Natural killer cell (primary cell): ENCODE measurements around the gene C1QL1. TPM values are rescaled to one million over a fixed set of nuclear protein-coding genes. Genes with fewer than 3 reads are reported as not detected.
A peak's percentile ranks its signal among the peaks of the same experiment; 100 is the strongest.

Source experiments
- ATAC-seq, 3 donors: fragments of 150-1000 bp in 2 of 3; fragments of 200-7000 bp in 1 of 3; cut with Tn5 transposase; 1 replicate in 1 of 3; 2 replicates in 2 of 3; pipeline ENCODE4 v1.10.0; 2021; ENCODE audit warnings: mild to moderate bottlenecking in 2 of 3, moderate library complexity in 2 of 3
- DNase-seq, 2 donors: peaks; one replicate each; pipeline versions ENCODE4 v3.0.0 to v3.0.0-alpha.2; 2013 to 2021; ENCODE audit warnings: mixed read lengths in 1 of 2
- H3K27ac ChIP-seq: one replicate; pipeline ENCODE4 v1.5.1; 2013; ENCODE audit warnings: mild to moderate bottlenecking, low read length
- H3K27me3 ChIP-seq: one replicate; pipeline ENCODE4 v1.6.1; 2013; ENCODE audit warnings: low read length; ENCODE audit not compliant: control insufficient read depth, insufficient read depth
- H3K36me3 ChIP-seq: one replicate; pipeline ENCODE4 v1.6.1; 2013; ENCODE audit warnings: low read length; ENCODE audit not compliant: control insufficient read depth, insufficient read depth
- H3K4me1 ChIP-seq: one replicate; pipeline ENCODE4 v1.6.1; 2013; ENCODE audit warnings: low read length; ENCODE audit not compliant: control insufficient read depth, insufficient read depth
- H3K4me3 ChIP-seq: one replicate; pipeline ENCODE4 v1.5.1; 2013; ENCODE audit warnings: low read length
- H3K9me3 ChIP-seq: one replicate; pipeline ENCODE4 v1.6.1; 2013; ENCODE audit warnings: low read length; ENCODE audit not compliant: control insufficient read depth, insufficient read depth
- H3K27ac Mint-ChIP-seq, 2 donors: one replicate each; pipeline ENCODE4 v1.8.0; 2022; ENCODE audit warnings: mild to moderate bottlenecking in 2 of 2, mixed read lengths in 2 of 2, moderate library complexity in 1 of 2
- H3K27me3 Mint-ChIP-seq, 2 donors: one replicate each; pipeline ENCODE4 v1.8.0; 2022; ENCODE audit warnings: low read depth in 2 of 2, mixed read lengths in 2 of 2
- H3K36me3 Mint-ChIP-seq: one replicate; pipeline ENCODE4 v1.8.0; 2022; ENCODE audit warnings: mixed read lengths
- H3K4me1 Mint-ChIP-seq, 2 donors: one replicate each; pipeline ENCODE4 v1.8.0; 2022; ENCODE audit warnings: mixed read lengths in 2 of 2
- H3K4me3 Mint-ChIP-seq: one replicate; pipeline ENCODE4 v1.8.0; 2022; ENCODE audit warnings: mild to moderate bottlenecking, moderate library complexity, mixed read lengths
- H3K9me3 Mint-ChIP-seq, 2 donors: one replicate each; pipeline ENCODE4 v1.8.0; 2022; ENCODE audit warnings: mixed read lengths in 2 of 2
- WGBS: methylation state at CpG from one replicate; pipeline ENCODE4 v1.1.7; 2013; ENCODE audit warnings: missing lambda C conversion rate; ENCODE audit not compliant: insufficient coverage; 5-methylcytosine and 5-hydroxymethylcytosine counted together
- intact Hi-C: fragments of 100-400 bp; cut with micrococcal nuclease; formaldehyde crosslinking; loops from one replicate; pipeline ENCODE4 v1.14.2; 2022
- total RNA-seq, 4 donors: library from RNA; stranded (reverse); fragments of 120-200 nt in 1 of 4; gene quantifications; one replicate each; pipeline versions ENCODE4 v1.2.3 to v1.2.4, GENCODE V29; 2013 to 2022
- TF ChIP-seq, protein P1 (sequence below): fragments of 200-600 bp; IDR thresholded peaks from one replicate; pipeline ENCODE4 v1.8.0; 2022; ENCODE audit warnings: antibody characterized with exemption

Gene C1QL1
- total RNA-seq, 3 donors from 2014 or later (not counting 1 experiment from before 2014, with no cell fraction given): not detected

GRCh38 chr17:44914148-44914547 lies 54.0 kb downstream of the C1QL1 start:
- peaks cover 0 to 6% of the 10 kb centered on the region in 2 donors for H3K4me1 Mint-ChIP-seq
- Histone ChIP-seq H3K4me1 (peaks cover 11% of the 10 kb centered on the region), H3K4me3 (no peak overlapping the region), H3K27me3 (peaks cover 10% of the 10 kb centered on the region), H3K9me3 (no peaks in the 10 kb centered on the region), H3K27ac (no peak overlapping the region), H3K36me3 (no peaks in the 10 kb centered on the region)
- no peaks in the 10 kb centered on the region for H3K36me3 Mint-ChIP-seq
- DNase-seq (no peak), ATAC-seq (no peak)
- H3K4me3 Mint-ChIP-seq: no peak overlapping the region
- H3K27me3 Mint-ChIP-seq: peaks cover 24 to 30% of the 10 kb centered on the region in 2 donors
- intact Hi-C loops: loop anchor here (5.0 kb wide), 1 partner anchor 183 kb away; no protein-coding TSS in a partner anchor
- no peak overlapping the region for H3K27ac Mint-ChIP-seq
- 75% methylated on average over 4 of the region's 4 CpGs for WGBS
- TF ChIP-seq, protein P1, sequence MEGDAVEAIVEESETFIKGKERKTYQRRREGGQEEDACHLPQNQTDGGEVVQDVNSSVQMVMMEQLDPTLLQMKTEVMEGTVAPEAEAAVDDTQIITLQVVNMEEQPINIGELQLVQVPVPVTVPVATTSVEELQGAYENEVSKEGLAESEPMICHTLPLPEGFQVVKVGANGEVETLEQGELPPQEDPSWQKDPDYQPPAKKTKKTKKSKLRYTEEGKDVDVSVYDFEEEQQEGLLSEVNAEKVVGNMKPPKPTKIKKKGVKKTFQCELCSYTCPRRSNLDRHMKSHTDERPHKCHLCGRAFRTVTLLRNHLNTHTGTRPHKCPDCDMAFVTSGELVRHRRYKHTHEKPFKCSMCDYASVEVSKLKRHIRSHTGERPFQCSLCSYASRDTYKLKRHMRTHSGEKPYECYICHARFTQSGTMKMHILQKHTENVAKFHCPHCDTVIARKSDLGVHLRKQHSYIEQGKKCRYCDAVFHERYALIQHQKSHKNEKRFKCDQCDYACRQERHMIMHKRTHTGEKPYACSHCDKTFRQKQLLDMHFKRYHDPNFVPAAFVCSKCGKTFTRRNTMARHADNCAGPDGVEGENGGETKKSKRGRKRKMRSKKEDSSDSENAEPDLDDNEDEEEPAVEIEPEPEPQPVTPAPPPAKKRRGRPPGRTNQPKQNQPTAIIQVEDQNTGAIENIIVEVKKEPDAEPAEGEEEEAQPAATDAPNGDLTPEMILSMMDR: no peak
- H3K9me3 Mint-ChIP-seq: no peaks in the 10 kb centered on the region

GRCh38 chr17:44913676-44914075 lies 54.4 kb downstream of the C1QL1 start:
- H3K9me3 Mint-ChIP-seq: no peaks in the 10 kb centered on the region
- H3K4me1 Mint-ChIP-seq: peaks cover 0 to 6% of the 10 kb centered on the region in 2 donors
- Histone ChIP-seq H3K36me3 (no peaks in the 10 kb centered on the region), H3K4me1 (peaks cover 11% of the 10 kb centered on the region), H3K27me3 (peaks cover 10% of the 10 kb centered on the region), H3K27ac (no peak overlapping the region), H3K9me3 (no peaks in the 10 kb centered on the region), H3K4me3 (no peak overlapping the region)
- no peaks in the 10 kb centered on the region for H3K36me3 Mint-ChIP-seq
- WGBS: 68% methylated on average over 4 of the region's 6 CpGs
- intact Hi-C loops: loop anchor here (5.0 kb wide), 1 partner anchor 184 kb away; no protein-coding TSS in a partner anchor
- no peak for DNase-seq
- H3K27me3 Mint-ChIP-seq: peaks cover 24 to 30% of the 10 kb centered on the region in 2 donors
- no peak overlapping the region for H3K4me3 Mint-ChIP-seq
- H3K27ac Mint-ChIP-seq: no peak overlapping the region
- TF ChIP-seq, protein P1: no peak
- ATAC-seq: no peak

DNA sequence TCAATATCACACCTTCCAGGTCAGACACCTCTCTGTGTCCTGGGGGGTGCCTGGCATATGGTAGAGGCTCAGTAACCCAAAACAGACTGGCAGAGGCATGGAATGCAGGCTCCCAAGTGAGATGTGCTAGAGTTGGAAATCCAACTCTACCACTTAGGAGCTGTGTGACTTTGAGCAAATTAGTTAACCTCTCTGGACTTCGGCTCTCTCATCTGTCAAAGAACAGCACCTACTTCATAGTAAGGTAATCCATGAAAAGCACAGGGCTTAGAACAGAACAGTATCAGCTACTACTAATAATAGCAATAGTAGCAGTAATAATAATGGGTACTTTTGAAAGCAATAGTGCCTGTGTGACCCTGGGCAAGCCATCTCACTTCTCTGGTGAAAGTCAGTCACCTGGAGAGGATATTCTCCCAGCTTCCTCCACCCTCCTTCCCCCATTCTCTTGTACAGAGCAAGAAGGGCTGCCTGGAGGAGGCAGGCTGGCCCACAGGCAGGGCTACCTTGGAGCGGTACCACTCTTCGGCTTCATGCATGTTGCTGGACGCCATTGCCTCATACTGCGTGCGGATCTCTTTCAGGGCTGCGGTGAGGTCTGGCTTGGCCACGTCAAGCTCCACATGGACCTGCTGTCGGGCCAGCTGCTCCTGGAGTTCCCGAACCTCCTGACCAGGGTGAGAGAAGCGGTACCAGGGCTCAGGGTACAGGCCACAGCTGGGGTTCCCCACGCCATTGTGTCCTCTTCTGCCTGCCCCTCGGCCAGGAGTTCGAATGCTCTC lies 55.1 kb downstream of the C1QL1 start:
- no peaks in the 10 kb centered on the region for H3K9me3 Mint-ChIP-seq
- peaks cover 0 to 6% of the 10 kb centered on the region in 2 donors for H3K4me1 Mint-ChIP-seq
- H3K4me3 Mint-ChIP-seq: peak overlapping the region; percentile 65
- intact Hi-C loops: loop anchor here (5.0 kb wide), 1 partner anchor 184 kb away; no protein-coding TSS in a partner anchor
- H3K27me3 Mint-ChIP-seq: peaks cover 24 to 30% of the 10 kb centered on the region in 2 donors
- H3K27ac ChIP-seq: no peak overlapping the region
- ATAC-seq (no peak), DNase-seq (no peak)
- H3K27me3 ChIP-seq: peaks cover 10% of the 10 kb centered on the region
- no peak overlapping the region for H3K4me3 ChIP-seq
- H3K9me3 ChIP-seq: no peaks in the 10 kb centered on the region
- no peak overlapping the region for H3K27ac Mint-ChIP-seq
- 89% methylated on average over 14 of the region's 14 CpGs for WGBS
- H3K36me3 Mint-ChIP-seq: no peaks in the 10 kb centered on the region
- peaks cover 11% of the 10 kb centered on the region for H3K4me1 ChIP-seq
- TF ChIP-seq, protein P1: no peak
- H3K36me3 ChIP-seq: no peaks in the 10 kb centered on the region
